HG02623 (cell line): ENCODE results near the gene TNNI2.

Source experiments
- ATAC-seq: cut with Tn5 transposase; IDR thresholded peaks from one replicate; pipeline ENCODE4 v1.9.1; 2021; ENCODE audit warnings: moderate library complexity; ENCODE audit not compliant: unreplicated experiment

The TNNI2 gene

GRCh38 chr11:1857064-1857463, 18.3 kb downstream of the TNNI2 start:
- ATAC-seq, result no peak

GRCh38 chr11:1858154-1858553, 19.4 kb downstream of the TNNI2 start:
- no peak for ATAC-seq

- no peak for ATAC-seq
Observed at GRCh38 chr11:1858576-1858975, 19.8 kb downstream of the TNNI2 start.

- ATAC-seq, result no peak
Observed at GRCh38 chr11:1859004-1859403, 20.2 kb downstream of the TNNI2 start.

- ATAC-seq, result no peak
Observed at GRCh38 chr11:1860108-1860507, 21.3 kb downstream of the TNNI2 start.

GRCh38 chr11:1861435-1862411, 22.9 kb downstream of the TNNI2 start:
- no peak for ATAC-seq

GRCh38 chr11:1862588-1863351, 24.0 kb downstream of the TNNI2 start:
- no peak for ATAC-seq

GRCh38 chr11:1863352-1864216, 24.8 kb downstream of the TNNI2 start:
- no peak for ATAC-seq

- ATAC-seq, result no peak
Observed at GRCh38 chr11:1864231-1864630, 25.4 kb downstream of the TNNI2 start.

- ATAC-seq, result no peak
Observed at GRCh38 chr11:1864831-1865665, 26.3 kb downstream of the TNNI2 start.

- ATAC-seq, result no peak
Observed at GRCh38 chr11:1866226-1866625, 27.4 kb downstream of the TNNI2 start.

- ATAC-seq, result no peak
Observed at GRCh38 chr11:1866776-1867175, 28.0 kb downstream of the TNNI2 start.

GRCh38 chr11:1867381-1867780, 28.6 kb downstream of the TNNI2 start:
- ATAC-seq, result no peak

- ATAC-seq, result no peak
Observed at GRCh38 chr11:1868056-1868635, 29.4 kb downstream of the TNNI2 start.

GRCh38 chr11:1868636-1869291, 30.0 kb downstream of the TNNI2 start:
- ATAC-seq, result no peak

GRCh38 chr11:1869427-1870325, 30.9 kb downstream of the TNNI2 start:
- no peak for ATAC-seq

- no peak for ATAC-seq
Observed at GRCh38 chr11:1870326-1870696, 31.5 kb downstream of the TNNI2 start.
